H9 (cell line): ENCODE results near the gene OGFOD1. TPM values are rescaled to one million over a fixed set of nuclear protein-coding genes. Genes with fewer than 3 reads are reported as not detected.

Experiments
- DNase-seq: peaks from one replicate; pipeline ENCODE4 v3.0.0-alpha.2; 2017
- H2AFZ ChIP-seq: one replicate; pipeline ENCODE4 v1.6.1; 2013; ENCODE audit warnings: mild to moderate bottlenecking, low read length, control low read depth, moderate library complexity
- H2AK5ac ChIP-seq: 2 replicates; pipeline ENCODE4 v1.6.1; 2013; ENCODE audit warnings: low read length, control low read depth, mixed read lengths; ENCODE audit not compliant: insufficient read length
- H2BK120ac ChIP-seq: one replicate; pipeline ENCODE4 v1.6.1; 2013; ENCODE audit warnings: low read depth, mild to moderate bottlenecking, low read length, control low read depth, inconsistent platforms; ENCODE audit not compliant: poor library complexity, severe bottlenecking
- H2BK12ac ChIP-seq: 2 replicates; pipeline ENCODE4 v1.6.1; 2013; ENCODE audit warnings: low read length, control low read depth, mixed read lengths, low read depth; ENCODE audit not compliant: insufficient read length
- H2BK15ac ChIP-seq: 2 replicates; pipeline ENCODE4 v1.6.1; 2013; ENCODE audit warnings: low read depth, low read length, control low read depth
- H2BK20ac ChIP-seq: one replicate; pipeline ENCODE4 v1.6.1; 2013; ENCODE audit warnings: low read depth, mild to moderate bottlenecking, low read length, control low read depth, inconsistent platforms; ENCODE audit not compliant: poor library complexity, severe bottlenecking
- H2BK5ac ChIP-seq: 2 replicates; pipeline ENCODE4 v1.6.1; 2013; ENCODE audit warnings: low read length, control low read depth, mixed read lengths; ENCODE audit not compliant: insufficient read length
- H3K14ac ChIP-seq: 2 replicates; pipeline ENCODE4 v1.6.1; 2013; ENCODE audit warnings: low read length, control low read depth; ENCODE audit not compliant: insufficient read depth
- H3K18ac ChIP-seq: 2 replicates; pipeline ENCODE4 v1.6.1; 2013; ENCODE audit warnings: low read depth, mild to moderate bottlenecking, mixed read lengths, low read length, control low read depth; ENCODE audit not compliant: insufficient read length
- H3K23ac ChIP-seq: 2 replicates; pipeline ENCODE4 v1.6.1; 2013; ENCODE audit warnings: low read length, control low read depth, mixed read lengths, low read depth; ENCODE audit not compliant: insufficient read length
- H3K23me2 ChIP-seq: 2 replicates; pipeline ENCODE4 v1.6.1; 2013; ENCODE audit warnings: low read depth, mild to moderate bottlenecking, mixed read lengths, low read length, control low read depth; ENCODE audit not compliant: insufficient read length, poor library complexity, severe bottlenecking
- H3K27ac ChIP-seq: 2 replicates; pipeline ENCODE4 v1.5.1; 2013; ENCODE audit warnings: low read length, control low read depth, mixed read lengths, low read depth; ENCODE audit not compliant: insufficient read length
- H3K27me3 ChIP-seq: 2 replicates; pipeline ENCODE4 v1.6.1; 2013; ENCODE audit warnings: low read length, control low read depth, inconsistent platforms; ENCODE audit not compliant: insufficient read depth
- H3K4ac ChIP-seq: 2 replicates; pipeline ENCODE4 v1.6.1; 2013; ENCODE audit warnings: low read depth, mild to moderate bottlenecking, control low read depth, inconsistent platforms, low read length, moderate library complexity
- H3K4me1 ChIP-seq: 2 replicates; pipeline ENCODE4 v1.6.1; 2013; ENCODE audit warnings: low read length, control low read depth, inconsistent platforms; ENCODE audit not compliant: insufficient read depth
- H3K4me2 ChIP-seq: 2 replicates; pipeline ENCODE4 v1.6.1; 2013; ENCODE audit warnings: low read length, control low read depth, mixed read lengths; ENCODE audit not compliant: insufficient read length, insufficient read depth
- H3K56ac ChIP-seq: 2 replicates; pipeline ENCODE4 v1.6.1; 2013; ENCODE audit warnings: low read depth, mild to moderate bottlenecking, mixed read lengths, low read length, control low read depth; ENCODE audit not compliant: insufficient read length
- H3K79me1 ChIP-seq: 2 replicates; pipeline ENCODE4 v1.6.1; 2013; ENCODE audit warnings: low read depth, mild to moderate bottlenecking, moderate library complexity, low read length, control low read depth, inconsistent platforms; ENCODE audit not compliant: insufficient read depth, poor library complexity, severe bottlenecking
- H3K79me2 ChIP-seq: 2 replicates; pipeline ENCODE4 v1.6.1; 2013; ENCODE audit warnings: low read length, control low read depth, inconsistent platforms; ENCODE audit not compliant: insufficient read depth
- H3K9ac ChIP-seq: 2 replicates; pipeline ENCODE4 v1.6.1; 2013; ENCODE audit warnings: low read length, control low read depth, mixed read lengths; ENCODE audit not compliant: insufficient read length; ENCODE audit errors: extremely low read depth
- H3K9me3 ChIP-seq: one replicate; pipeline ENCODE4 v1.6.1; 2013; ENCODE audit warnings: low read depth, low read length, inconsistent platforms; ENCODE audit not compliant: control insufficient read depth
- H3T11ph ChIP-seq: one replicate; pipeline ENCODE4 v1.6.1; 2013; ENCODE audit warnings: mild to moderate bottlenecking, low read length, control low read depth, inconsistent platforms
- H4K20me1 ChIP-seq: one replicate; pipeline ENCODE4 v1.6.1; 2013; ENCODE audit not compliant: control insufficient read depth, insufficient read length, insufficient read depth
- H4K5ac ChIP-seq: 2 replicates; pipeline ENCODE4 v1.6.1; 2013; ENCODE audit warnings: low read depth, mild to moderate bottlenecking, mixed read lengths, low read length, control low read depth; ENCODE audit not compliant: insufficient read length
- H4K8ac ChIP-seq: replicated peaks from 2 replicates; pipeline ENCODE4 v1.6.1; 2013; ENCODE audit warnings: low read length, control low read depth, mixed read lengths, low read depth; ENCODE audit not compliant: insufficient read length
- H4K91ac ChIP-seq: 2 replicates; pipeline ENCODE4 v1.6.1; 2013; ENCODE audit warnings: low read depth, mild to moderate bottlenecking, moderate library complexity, mixed read lengths, low read length, control low read depth; ENCODE audit not compliant: insufficient read length
- H3K27ac Mint-ChIP-seq, 3 experiments: 2 replicates in 2 of 3; 3 replicates in 1 of 3; pipeline ENCODE4 v1.8.0; 2020 to 2021; ENCODE audit warnings: mixed read lengths in 3 of 3, mild to moderate bottlenecking in 1 of 3, moderate library complexity in 1 of 3
- H3K27me3 Mint-ChIP-seq: 2 replicates; pipeline ENCODE4 v1.8.0; 2021; ENCODE audit warnings: low read depth, mild to moderate bottlenecking, moderate library complexity, mixed read lengths
- H3K36me3 Mint-ChIP-seq, 3 experiments: 2 replicates in 2 of 3; 3 replicates in 1 of 3; pipeline ENCODE4 v1.8.0; 2020 to 2021; ENCODE audit warnings: low read depth in 3 of 3, mixed read lengths in 3 of 3; ENCODE audit not compliant: insufficient read depth in 1 of 3
- H3K4me1 Mint-ChIP-seq, 2 experiments: 2 replicates each; pipeline ENCODE4 v1.8.0; 2020; ENCODE audit warnings: mixed read lengths in 2 of 2
- H3K4me3 Mint-ChIP-seq, 2 experiments: 2 replicates in 1 of 2; 3 replicates in 1 of 2; pipeline ENCODE4 v1.8.0; 2020 to 2021; ENCODE audit warnings: mild to moderate bottlenecking in 2 of 2, mixed read lengths in 2 of 2, moderate library complexity in 1 of 2
- H3K9me3 Mint-ChIP-seq, 2 experiments: 2 replicates in 1 of 2; 3 replicates in 1 of 2; pipeline ENCODE4 v1.8.0; 2020; ENCODE audit warnings: mild to moderate bottlenecking in 2 of 2, mixed read lengths in 2 of 2, moderate library complexity in 1 of 2
- WGBS: extraction: QIAGEN DNeasy Blood & Tissue Kit; methylation state at CpG from one replicate; pipeline ENCODE4 v1.1.7; 2013; ENCODE audit warnings: missing lambda C conversion rate, low lambda C conversion rate, mixed read lengths; ENCODE audit not compliant: insufficient read length; ENCODE audit errors: extremely low coverage; 5-methylcytosine and 5-hydroxymethylcytosine counted together
- total RNA-seq: library from RNA; stranded (reverse); gene quantifications from 2 replicates; pipeline ENCODE4 v1.2.1, GENCODE V29; 2021
- TF ChIP-seq, protein P1 (sequence below): fragments of 200-600 bp; sonication (generic); conservative IDR thresholded peaks from 3 replicates; pipeline ENCODE4 v1.8.0; 2021; ENCODE audit warnings: antibody characterized with exemption, mild to moderate bottlenecking

Gene OGFOD1
- total RNA-seq, 1 experiment from 2014 or later, result 66.5 TPM

DNA sequence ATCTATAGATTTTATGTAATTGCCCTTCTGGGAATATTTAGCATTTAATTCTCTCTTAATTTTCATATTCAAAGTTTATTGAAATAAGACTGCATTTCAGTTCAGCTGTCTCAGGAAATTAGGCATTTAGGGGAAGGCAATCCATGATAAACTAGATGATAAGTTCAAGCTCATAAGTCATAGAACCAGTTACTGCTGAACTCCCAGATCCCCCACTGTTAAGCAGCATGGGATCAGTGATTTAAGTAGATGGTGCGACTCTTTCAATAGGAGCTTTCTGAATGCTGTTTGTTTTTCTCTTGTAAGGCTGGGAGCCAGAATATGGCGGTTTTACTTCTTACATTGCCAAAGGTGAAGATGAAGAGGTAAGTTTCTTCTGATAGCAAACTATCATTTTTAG, 23.8 kb downstream of the OGFOD1 start:
- Histone ChIP-seq H2BK12ac (no peak overlapping the region), H2AK5ac (no peak overlapping the region), H4K8ac (no peak overlapping the region), H3K9me3 (no peaks in the 10 kb centered on the region), H3K4ac (no peak overlapping the region), H2BK5ac (no peak overlapping the region), H2BK20ac (no peak overlapping the region), H2BK15ac (no peak overlapping the region), H3K79me2 (no peaks in the 10 kb centered on the region), H3K56ac (no peak overlapping the region), H3K23me2 (no peaks in the 10 kb centered on the region), H4K5ac (no peak overlapping the region), H3K27ac (no peak overlapping the region), H3K9ac (no peak overlapping the region), H2AFZ (no peak overlapping the region), H3K18ac (no peak overlapping the region), H3K23ac (no peak overlapping the region), H3K14ac (no peak overlapping the region), H3K79me1 (no peaks in the 10 kb centered on the region), H3K27me3 (no peaks in the 10 kb centered on the region), H4K20me1 (peaks cover 2% of the 10 kb centered on the region), H2BK120ac (no peak overlapping the region), H3T11ph (no peak overlapping the region), H3K4me1 (no peaks in the 10 kb centered on the region), H3K4me2 (no peak overlapping the region), H4K91ac (no peak overlapping the region)
- H3K9me3 Mint-ChIP-seq, result no peaks in the 10 kb centered on the region
- peaks cover 27 to 84% (median 67%) of the 10 kb centered on the region in 3 experiments; a peak in 6 of 7 replicates for H3K36me3 Mint-ChIP-seq
- peak overlapping the region in 1 of 3 experiments; percentile 5; a peak in 1 of 7 replicates for H3K27ac Mint-ChIP-seq
- H3K27me3 Mint-ChIP-seq, result no peaks in the 10 kb centered on the region
- H3K4me1 Mint-ChIP-seq, result peaks cover 8 to 10% of the 10 kb centered on the region in 2 experiments
- H3K4me3 Mint-ChIP-seq, result no peak overlapping the region
- no peak for DNase-seq
- WGBS, result no CpG with 5 or more reads among the region's 2 CpGs
- TF ChIP-seq, protein P1, sequence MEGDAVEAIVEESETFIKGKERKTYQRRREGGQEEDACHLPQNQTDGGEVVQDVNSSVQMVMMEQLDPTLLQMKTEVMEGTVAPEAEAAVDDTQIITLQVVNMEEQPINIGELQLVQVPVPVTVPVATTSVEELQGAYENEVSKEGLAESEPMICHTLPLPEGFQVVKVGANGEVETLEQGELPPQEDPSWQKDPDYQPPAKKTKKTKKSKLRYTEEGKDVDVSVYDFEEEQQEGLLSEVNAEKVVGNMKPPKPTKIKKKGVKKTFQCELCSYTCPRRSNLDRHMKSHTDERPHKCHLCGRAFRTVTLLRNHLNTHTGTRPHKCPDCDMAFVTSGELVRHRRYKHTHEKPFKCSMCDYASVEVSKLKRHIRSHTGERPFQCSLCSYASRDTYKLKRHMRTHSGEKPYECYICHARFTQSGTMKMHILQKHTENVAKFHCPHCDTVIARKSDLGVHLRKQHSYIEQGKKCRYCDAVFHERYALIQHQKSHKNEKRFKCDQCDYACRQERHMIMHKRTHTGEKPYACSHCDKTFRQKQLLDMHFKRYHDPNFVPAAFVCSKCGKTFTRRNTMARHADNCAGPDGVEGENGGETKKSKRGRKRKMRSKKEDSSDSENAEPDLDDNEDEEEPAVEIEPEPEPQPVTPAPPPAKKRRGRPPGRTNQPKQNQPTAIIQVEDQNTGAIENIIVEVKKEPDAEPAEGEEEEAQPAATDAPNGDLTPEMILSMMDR, result no peak
